WTC11 (cell line): ENCODE results near the gene SUPV3L1.

Experiments
- CBFB ChIP-seq: sonication (generic); formaldehyde crosslinking; IDR thresholded peaks from 2 replicates; pipeline ENCODE4 v1.8.1; 2022; ENCODE audit warnings: mild to moderate bottlenecking, low read depth, missing genetic modification reagents
- JUN ChIP-seq: sonication (generic); formaldehyde crosslinking; IDR thresholded peaks from 2 replicates; pipeline ENCODE4 v1.8.0; 2023; ENCODE audit warnings: mild to moderate bottlenecking, missing genetic modification reagents
- ZNF263 ChIP-seq: sonication (generic); formaldehyde crosslinking; IDR thresholded peaks from 2 replicates; pipeline ENCODE4 v1.8.1; 2022; ENCODE audit warnings: low read depth, mild to moderate bottlenecking, moderate library complexity, missing genetic modification reagents
- TF ChIP-seq, protein P1 (sequence below): fragments of 200-600 bp; IDR thresholded peaks from 2 replicates; pipeline ENCODE4 v1.8.0; 2022; ENCODE audit warnings: antibody characterized with exemption
- TF ChIP-seq, protein P2 (sequence below): sonication (generic); formaldehyde crosslinking; IDR thresholded peaks from 2 replicates; pipeline ENCODE4 v1.8.0; 2022; ENCODE audit warnings: mild to moderate bottlenecking, missing genetic modification reagents
- TF ChIP-seq, protein P3 (sequence below): sonication (generic); formaldehyde crosslinking; IDR thresholded peaks from 2 replicates; pipeline ENCODE4 v1.8.0; 2022; ENCODE audit warnings: mild to moderate bottlenecking, missing genetic modification reagents
- TF ChIP-seq, protein P4 (sequence below): fragments of 250-450 bp; sonication (Bioruptor Pico); IDR thresholded peaks from 2 replicates; pipeline ENCODE4 v1.9.0; 2021; ENCODE audit warnings: mild to moderate bottlenecking

DNA sequence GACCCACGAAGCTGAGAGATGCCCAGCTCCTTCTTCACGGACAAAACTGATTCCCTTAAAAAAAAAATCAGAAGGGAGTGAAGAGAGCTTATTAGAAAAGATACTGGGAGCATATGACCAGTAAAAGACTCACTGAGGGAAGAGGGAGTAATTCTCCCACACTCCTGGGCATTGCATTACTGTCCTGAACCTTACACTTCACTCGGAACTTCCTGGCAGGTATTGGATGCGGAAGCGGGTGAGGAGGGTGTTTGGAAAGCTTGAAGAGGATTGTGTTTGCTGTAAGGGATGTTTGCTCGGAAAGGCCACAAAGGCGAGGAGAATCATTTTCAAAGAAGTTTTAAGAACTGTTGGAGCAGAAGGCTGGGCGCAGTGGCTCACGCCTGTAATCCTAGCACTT, 40.5 kb downstream of the SUPV3L1 start:
- TF ChIP-seq CBFB (CRISPR knock-in tag) (no peak), JUN (no peak), ZNF263 (CRISPR knock-in tag) (no peak)
- TF ChIP-seq, protein P1, sequence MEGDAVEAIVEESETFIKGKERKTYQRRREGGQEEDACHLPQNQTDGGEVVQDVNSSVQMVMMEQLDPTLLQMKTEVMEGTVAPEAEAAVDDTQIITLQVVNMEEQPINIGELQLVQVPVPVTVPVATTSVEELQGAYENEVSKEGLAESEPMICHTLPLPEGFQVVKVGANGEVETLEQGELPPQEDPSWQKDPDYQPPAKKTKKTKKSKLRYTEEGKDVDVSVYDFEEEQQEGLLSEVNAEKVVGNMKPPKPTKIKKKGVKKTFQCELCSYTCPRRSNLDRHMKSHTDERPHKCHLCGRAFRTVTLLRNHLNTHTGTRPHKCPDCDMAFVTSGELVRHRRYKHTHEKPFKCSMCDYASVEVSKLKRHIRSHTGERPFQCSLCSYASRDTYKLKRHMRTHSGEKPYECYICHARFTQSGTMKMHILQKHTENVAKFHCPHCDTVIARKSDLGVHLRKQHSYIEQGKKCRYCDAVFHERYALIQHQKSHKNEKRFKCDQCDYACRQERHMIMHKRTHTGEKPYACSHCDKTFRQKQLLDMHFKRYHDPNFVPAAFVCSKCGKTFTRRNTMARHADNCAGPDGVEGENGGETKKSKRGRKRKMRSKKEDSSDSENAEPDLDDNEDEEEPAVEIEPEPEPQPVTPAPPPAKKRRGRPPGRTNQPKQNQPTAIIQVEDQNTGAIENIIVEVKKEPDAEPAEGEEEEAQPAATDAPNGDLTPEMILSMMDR = no peak
- TF ChIP-seq, protein P2, sequence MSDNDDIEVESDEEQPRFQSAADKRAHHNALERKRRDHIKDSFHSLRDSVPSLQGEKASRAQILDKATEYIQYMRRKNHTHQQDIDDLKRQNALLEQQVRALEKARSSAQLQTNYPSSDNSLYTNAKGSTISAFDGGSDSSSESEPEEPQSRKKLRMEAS = no peak
- TF ChIP-seq, protein P3, sequence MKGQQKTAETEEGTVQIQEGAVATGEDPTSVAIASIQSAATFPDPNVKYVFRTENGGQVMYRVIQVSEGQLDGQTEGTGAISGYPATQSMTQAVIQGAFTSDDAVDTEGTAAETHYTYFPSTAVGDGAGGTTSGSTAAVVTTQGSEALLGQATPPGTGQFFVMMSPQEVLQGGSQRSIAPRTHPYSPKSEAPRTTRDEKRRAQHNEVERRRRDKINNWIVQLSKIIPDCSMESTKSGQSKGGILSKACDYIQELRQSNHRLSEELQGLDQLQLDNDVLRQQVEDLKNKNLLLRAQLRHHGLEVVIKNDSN = no peak
- TF ChIP-seq, protein P4, sequence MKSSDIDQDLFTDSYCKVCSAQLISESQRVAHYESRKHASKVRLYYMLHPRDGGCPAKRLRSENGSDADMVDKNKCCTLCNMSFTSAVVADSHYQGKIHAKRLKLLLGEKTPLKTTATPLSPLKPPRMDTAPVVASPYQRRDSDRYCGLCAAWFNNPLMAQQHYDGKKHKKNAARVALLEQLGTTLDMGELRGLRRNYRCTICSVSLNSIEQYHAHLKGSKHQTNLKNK (CRISPR knock-in tag) = no peak
